ENCODE results near the gene ST6GALNAC6. TPM values are rescaled to one million over a fixed set of nuclear protein-coding genes. Genes with fewer than 3 reads are reported as not detected.

The ST6GALNAC6 gene
- total RNA-seq, 4 donors from 2014 or later, result 101 to 287 (median 176) TPM

DNA sequence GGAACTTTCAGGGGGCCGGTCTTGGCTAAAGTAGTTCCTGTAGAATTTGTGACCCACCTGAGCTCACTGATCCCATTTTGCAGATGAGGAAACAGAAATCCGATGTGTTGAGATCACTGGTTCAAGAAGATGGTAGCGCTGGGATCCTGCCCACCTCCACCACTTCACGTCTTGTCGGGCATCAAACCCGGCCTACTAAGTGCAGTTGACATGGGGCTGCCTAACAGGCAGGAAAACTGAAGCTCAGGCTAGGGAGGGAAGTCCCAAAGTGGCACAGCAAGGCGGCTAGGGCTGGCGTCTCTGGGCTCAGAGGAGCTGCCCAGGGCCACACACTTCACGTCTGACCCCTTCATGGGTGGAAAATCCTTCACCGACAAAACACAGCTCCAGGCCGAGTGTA is 44.4 kb downstream of the ST6GALNAC6 start:
- TF ChIP-seq, protein P1, sequence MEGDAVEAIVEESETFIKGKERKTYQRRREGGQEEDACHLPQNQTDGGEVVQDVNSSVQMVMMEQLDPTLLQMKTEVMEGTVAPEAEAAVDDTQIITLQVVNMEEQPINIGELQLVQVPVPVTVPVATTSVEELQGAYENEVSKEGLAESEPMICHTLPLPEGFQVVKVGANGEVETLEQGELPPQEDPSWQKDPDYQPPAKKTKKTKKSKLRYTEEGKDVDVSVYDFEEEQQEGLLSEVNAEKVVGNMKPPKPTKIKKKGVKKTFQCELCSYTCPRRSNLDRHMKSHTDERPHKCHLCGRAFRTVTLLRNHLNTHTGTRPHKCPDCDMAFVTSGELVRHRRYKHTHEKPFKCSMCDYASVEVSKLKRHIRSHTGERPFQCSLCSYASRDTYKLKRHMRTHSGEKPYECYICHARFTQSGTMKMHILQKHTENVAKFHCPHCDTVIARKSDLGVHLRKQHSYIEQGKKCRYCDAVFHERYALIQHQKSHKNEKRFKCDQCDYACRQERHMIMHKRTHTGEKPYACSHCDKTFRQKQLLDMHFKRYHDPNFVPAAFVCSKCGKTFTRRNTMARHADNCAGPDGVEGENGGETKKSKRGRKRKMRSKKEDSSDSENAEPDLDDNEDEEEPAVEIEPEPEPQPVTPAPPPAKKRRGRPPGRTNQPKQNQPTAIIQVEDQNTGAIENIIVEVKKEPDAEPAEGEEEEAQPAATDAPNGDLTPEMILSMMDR (IDR thresholded peaks at IDR 0.05; ENCODE audit: low read depth), result no peak

DNA sequence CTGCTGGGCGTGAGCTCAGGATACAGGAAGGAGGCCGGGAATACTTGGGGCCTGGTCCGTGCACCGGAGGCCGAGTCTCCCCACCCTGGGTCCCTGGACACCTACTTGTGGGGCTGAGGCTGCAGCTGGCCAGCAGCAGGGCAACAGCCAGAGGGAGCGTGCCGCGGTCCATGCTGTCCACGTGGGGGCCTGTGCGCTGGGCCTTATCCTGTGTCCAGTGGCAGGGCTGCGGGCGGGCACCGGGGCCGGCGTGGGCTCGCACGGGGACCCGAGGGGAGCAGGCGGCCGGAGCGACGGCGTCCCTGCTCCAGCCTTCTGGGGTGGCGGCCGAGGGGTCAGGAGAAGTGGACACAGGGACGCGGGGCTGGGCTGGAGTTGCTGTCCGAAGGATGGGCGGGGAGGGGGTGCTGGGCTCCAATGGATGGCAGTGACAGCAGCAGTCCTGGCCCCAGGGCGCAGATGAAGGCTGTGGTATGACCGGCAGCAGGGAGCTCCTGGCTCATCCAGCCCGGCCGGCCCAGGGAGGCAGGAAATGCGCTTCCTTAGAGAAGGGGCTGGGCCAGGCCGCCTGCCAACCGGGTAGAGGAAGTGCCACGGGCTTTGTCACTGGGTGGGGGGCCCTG is 45.1 kb downstream of the ST6GALNAC6 start, which contains the start of gene ENG:
ENG (minus strand) TSS at position 475 of the 623 bp plus-strand sequence; CDS start at position 172, 303 bp downstream.
- TF ChIP-seq, protein P1 (IDR thresholded peaks at IDR 0.05; ENCODE audit: low read depth), result no peak

DNA sequence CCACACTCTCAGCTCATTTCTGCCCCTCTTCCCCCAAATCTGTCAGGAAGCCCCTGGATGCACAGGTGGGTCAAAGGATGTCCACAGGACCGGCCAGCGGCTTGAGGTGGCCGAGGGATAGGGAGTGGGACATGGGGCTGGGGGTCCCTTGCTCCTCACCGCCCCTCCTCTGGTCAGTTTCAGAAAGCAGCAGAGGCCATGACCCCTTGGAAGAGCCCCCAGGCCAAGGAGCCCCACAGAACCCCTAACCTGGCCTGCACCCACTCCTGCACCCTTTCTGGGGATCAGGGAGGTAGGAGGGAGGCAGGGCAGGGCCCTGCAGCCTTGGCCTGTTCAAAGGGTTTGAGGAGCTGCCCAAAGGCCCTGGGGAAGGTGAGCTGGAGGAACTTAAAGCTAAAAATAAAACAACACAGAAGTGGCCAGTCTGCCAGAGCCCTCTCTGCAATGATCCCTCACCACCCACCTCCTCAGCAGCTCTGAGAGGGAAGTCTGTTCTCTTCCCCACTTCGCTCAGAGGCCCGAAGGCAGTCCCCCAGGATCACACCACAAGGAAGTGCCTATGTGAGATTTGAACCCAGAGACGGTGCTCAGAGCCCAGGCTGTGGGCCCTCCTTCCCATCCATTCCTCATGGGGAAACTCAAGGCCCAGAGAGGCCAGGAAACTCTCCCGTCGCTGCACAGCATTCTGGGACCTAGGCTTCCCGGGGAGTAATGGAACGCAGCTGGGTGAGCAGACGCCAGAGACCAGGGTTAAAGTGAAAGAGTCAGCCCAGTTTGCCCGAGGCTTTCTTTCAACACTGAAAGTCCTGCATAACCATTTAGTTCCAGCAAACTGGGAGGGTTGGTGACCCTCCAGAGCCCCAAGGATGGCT is 45.9 kb downstream of the ST6GALNAC6 start:
- TF ChIP-seq, protein P1 (IDR thresholded peaks at IDR 0.05; ENCODE audit: low read depth), result no peak

DNA sequence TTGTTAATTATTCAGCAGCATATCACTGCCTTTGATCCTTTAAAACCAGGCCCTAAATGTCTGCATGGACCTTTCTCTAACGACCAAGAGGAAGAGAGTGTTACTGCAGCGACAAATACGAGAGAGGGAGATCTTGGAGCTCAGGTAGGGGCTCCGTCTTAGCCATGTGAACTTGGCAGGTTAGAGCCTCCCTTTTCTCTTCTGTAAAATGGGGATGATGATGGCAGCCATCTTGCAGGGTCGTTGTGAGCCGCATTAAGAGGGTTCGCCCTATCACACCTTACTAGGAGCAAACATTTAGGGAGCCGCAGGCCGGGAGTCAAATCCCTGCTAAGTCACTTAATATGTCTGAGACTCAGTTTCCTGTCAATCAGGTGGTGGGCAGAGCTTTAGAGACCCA is 46.6 kb downstream of the ST6GALNAC6 start:
- TF ChIP-seq, protein P1 (IDR thresholded peaks at IDR 0.05; ENCODE audit: low read depth), result no peak

DNA sequence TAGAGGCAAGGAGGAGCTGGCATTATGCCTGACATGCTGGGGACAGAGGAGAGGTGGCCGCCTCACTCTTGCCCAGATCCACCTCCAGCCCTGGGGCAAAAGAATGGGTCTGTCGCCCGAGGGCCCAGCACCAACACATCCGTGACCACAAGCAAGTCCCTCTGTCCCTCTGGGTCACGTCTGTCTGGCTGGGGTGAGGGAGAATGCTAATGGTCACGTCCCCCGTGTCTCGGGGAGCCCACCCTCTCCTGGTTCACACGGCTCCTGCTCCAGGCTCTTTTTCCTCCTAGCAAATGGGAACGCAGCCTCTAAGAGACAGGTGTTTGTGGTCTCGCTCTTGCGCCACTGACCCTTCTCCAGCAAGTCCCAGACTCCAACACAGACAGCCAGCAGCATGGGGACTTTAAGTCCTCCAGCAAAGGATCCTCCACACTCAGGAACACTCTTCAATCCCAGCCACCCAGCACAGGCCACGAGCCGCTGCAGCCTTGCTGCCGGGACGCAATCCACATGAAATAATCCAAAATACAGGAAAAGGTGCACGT is 49.0 kb downstream of the ST6GALNAC6 start:
- TF ChIP-seq, protein P1 (IDR thresholded peaks at IDR 0.05; ENCODE audit: low read depth), result no peak

DNA sequence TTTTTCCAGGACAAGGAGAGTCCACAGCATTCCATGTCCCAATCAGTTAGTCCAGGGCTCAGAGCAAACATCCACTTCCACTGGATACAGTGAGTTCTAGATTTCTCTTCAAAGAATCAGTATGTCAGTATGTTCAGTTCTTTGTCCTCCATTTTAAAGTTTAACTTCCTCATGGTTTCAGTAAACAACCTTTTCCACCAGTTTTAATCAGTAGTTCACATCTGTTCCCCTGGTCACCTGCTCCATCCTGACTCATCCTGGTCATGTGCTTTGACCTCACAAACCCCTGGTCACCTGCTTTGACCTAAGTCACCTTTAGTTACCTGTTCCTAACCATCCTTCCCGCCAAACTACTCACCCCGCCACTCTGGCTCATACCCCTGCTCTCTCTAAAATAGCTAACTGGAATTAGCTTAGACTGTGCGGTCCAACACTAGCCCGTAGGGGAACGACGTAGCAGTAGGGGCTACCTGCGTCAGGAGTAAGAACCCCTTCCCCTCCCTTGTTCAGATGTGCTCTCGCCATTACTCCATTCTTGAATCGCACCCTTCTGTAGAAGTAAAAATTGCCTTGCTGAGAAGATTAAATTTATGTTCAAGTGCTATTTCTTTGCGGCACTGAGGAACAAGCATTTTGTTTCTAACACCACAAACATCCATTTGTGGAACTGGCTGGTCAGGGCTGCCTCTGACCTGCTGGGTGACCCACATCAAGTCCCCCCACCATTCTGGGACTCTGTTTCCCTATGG is 50.5 kb downstream of the ST6GALNAC6 start:
- TF ChIP-seq, protein P1 (IDR thresholded peaks at IDR 0.05; ENCODE audit: low read depth), result no peak
